NCI-H2196 (cell line): ENCODE results near the gene CAPN13.

ENCODE experiments used
- DNase-seq: peaks from one replicate; lab custom pipeline; 2025; ENCODE audit not compliant: unreplicated experiment; lab: John Stamatoyannopoulos, UW

The CAPN13 gene

DNA sequence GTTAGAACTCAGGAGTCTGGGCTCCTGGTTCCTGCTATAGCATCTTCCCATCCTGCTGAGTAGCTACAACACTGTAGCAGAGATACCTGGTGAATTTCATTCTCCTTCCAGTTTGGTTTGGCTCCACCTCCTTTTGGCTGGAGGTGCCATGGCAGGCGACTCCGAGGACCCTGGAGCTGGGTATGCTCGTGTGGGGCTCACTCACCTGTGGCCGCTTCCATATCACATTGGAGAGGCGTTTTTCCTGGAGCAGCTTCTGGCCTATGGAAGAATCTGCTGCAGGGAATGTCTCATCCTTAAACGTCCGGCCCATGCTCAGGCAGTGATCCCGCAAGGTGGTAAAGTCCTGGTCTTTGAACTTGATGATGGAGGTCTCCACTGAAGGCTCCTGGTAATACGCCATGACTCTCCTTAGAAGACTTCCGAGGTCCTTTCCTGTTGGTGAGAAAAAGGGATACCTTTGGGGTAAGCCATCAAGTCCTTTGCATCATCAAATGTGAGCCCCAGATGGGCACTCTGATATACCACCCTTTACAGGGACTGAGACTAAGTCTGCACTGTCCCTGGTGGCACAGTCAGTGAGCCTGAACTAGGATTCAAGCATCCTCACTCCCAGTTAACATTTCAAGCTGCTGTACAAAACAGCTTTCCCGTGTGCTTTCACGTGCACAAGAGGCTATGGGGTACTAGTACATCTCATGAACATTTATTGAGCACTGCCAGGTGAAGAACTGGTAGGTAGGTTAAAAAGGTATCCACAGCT, 20.1 kb downstream of the CAPN13 start:
- DNase-seq, result no peak

DNA sequence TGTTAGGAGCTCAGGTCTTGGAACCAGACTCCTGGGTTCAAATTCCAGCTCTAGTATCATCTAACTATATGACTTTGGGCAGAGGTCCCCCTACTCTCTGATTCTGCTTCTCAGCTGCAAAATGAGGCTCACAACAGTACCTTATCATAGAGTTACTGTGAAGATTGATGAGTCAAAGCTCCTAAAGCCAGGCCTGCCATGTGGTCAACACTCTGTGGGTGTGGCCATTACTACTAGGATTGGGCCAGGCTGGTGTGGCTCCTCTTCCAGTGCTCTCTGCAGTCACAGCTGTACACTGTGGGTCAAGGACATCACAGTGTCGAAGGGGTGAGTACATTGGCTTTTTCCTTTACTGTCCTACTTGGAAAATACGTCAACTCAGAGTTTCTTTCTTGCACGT, 22.6 kb downstream of the CAPN13 start:
- DNase-seq, result no peak

DNA sequence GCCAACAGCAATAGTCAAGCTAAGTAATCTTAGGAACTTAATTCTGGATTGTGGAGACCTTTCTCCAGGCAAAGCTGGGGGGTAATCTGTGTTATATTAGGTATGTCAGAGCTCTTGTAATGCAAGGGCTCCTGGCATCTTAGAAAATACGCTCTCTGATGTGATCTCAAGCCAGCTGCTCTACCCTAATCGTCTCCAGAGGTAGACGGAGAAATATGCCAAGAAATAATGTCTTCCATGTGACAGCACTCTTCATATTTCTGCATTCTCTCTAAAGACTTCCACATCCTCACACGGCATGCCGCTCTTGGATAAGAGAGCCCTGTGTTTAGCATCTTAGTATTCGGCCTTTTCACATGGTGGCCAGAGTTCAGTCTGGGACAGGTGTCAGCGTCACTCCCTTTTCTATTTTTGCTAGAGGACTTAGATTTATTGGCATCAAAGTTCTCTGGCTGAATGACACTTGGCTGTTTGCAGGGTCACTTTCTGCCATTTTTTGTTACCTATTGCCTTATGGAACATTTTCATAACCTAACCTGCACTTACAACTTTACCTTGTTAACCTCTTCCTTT, 25.2 kb downstream of the CAPN13 start:
- no peak for DNase-seq

DNA sequence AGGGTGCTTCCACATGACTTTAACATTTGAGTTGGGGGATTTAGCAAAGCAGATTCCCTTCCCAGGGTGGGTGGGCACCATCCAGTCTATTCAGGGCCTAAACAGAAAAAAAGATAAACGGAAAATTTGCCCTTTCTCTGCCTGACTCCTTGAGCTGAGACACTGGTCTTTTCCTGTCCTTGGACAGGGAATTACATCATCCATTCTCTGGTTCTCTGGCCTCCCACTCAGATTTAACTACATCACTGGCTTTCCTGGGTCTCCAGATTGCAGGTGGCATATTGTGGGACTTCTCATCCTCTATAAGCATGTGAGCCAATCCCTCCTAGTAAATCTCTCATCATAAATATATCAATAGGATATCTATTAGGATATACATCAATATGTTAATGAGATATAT, 25.8 kb downstream of the CAPN13 start:
- no peak for DNase-seq

DNA sequence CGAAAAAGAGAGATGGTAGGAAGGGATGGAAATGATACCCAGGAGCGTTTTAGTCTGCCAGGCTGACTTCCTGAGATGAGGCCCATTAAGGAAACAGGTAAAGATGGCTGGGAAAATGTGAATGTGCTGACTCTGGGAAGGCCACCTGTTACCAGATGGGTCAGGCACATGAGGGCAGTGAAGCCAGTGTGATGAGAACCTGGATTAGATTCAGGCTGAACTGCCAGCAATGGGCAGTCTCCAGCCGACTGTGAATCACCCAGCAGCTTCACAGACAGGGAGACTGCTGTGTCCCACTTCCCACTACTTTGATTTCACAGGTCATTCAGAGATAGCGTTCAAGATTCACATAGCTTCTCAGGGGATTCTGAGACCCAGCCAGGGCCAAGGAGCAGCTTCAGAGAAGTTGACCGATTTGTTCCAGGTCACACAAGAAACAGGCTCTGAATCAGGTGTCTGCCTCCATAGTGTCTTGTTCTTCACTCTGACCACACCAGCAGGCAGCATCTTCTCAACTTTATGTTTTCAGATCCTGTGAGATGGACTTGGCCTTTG, 26.4 kb downstream of the CAPN13 start:
- no peak for DNase-seq

DNA sequence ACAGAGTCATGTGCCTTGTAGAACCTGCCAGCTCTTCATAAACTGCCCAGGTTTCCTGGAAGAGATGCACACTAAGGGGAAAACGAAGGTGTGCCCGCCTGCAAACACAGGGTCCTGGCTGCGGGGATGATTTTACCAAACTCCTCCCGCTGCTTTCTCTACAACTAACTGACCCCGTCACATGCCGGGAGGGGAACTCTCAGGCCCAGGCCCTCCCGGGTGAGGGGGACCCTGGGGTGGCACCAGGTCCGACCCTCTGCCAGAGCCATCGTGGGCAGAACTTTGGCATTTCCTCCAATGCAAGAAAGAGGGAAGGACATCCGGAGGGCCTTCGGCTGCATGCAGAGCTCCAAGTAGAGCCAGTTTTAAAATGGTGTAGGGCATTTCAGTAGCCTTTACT, 28.6 kb downstream of the CAPN13 start:
- DNase-seq, result no peak

DNA sequence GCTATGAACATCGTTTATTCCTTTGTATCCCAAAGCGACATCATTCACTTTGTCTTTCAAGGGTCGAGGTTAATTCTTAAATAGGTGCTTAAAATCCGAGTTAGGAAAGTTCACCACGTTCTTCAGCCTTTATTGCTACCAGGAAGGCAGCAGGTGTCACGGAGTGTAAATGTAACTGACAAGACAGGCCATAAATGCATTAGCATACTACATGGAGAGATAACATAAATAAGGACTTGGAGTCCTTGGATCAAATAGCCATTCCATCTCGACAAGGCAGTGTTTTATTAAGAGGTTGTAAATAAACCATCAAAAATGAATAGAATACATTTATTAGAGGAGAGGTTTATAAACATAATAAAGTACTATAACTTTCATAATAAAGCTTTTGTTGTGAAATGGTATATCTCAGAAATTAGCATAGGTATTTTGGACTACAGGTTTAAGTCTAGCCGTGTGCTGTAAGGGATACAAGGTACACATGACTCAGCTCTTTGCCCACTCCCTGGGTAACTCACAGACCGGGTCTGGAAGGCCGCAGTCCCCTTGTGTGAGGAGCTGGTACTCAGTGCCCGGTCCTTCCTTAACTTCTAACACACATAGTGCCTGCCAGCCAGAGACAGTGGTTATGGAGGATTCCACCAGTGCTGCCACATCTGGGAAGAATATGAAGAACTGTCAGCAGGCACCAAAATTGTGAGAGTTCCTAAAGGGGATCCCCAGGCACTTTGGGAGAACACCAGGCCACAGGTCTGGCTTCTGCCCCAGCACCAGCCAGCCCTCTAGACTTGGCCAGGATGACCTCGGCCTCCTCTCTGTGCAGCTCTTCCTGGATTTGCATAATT, 29.4 kb downstream of the CAPN13 start:
- no peak for DNase-seq

DNA sequence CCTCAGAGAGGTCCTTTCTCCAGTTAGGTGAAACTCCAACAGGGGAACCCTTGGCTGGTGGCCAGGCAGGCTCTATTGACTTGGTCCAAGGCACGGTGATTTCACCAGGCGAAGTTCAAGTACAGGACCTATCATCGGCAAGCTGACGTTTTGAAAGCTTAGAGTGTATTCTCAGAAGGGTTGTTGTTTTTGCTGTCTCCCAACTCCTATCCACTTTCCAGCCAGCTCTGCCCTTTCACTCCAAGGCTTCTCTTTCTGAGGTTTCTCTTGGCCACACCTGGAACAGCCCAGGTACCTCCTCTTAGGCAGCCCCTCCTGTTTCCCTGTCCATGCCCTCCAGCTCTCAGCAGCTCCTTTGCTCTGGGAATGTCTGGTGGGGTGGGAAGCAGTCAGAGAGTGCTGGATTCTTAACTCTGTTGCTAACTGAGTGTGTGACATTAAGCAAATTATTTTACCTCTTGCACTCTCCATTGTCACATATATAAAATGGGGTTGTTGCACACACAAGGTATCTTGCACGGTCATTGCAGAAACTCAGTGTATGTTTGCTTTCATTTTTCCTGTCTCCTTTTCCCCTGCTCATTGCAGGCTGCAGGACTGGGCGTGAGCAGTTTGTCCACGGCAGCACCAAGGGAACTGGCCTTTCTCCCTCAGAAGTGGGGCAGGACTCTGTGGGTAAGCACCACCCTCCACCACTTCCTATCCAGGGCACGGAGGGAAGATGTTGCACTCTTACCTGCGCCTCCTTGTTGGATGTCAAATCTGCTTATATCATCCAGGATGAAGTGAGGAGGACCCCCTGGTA, 30.2 kb downstream of the CAPN13 start:
- no peak for DNase-seq

DNA sequence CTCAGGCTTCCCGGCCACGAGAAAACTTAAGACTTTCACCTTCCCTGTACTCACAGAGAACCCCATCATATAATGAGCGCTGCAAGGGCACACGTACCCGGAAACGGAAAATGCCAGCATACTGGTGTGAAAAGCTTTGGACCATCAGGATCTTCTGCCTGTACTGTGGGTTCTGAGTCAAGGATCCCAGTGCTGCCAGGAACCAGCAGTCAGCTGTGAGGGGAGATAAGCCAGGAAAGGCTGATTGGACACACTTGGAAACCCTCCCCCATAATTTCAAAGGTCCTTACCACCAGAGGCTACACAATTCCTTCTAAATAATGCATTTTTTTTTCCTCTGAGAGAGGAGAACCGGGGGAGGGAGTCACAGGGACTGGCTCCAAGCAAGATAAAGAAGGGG, 31.4 kb downstream of the CAPN13 start:
- no peak for DNase-seq

DNA sequence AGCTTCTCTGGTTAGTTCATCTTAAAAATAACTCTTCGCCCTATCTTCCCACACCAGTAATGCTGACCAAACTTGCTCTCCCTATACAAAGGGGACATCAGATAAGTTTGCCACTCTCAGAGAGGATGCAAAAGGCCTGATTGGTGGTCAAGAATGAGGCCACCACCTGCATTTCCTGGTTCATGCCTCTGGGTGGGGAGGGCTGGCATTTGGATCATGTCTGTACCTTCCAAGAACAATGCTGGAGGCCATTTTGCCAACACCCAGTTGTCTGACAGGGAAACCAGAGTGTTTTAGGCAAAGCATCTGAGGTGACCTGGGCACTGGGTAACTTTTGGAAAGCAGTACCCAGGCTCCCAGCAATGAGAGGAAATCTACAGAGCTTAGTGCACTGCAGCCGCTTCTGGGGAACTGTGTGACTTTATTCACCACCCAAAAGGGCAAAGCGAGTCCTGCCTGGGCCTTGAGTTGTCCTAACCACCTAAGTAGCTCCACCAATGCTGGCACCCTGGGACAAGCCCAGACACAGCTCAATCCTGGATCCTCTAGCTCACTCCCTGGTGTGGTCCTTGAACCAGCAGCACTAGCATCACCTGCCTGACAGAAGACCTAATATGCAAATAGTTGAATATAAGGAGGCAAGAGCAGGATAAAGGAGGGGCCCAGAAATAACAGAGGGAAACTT, 35.1 kb downstream of the CAPN13 start:
- DNase-seq, result no peak

DNA sequence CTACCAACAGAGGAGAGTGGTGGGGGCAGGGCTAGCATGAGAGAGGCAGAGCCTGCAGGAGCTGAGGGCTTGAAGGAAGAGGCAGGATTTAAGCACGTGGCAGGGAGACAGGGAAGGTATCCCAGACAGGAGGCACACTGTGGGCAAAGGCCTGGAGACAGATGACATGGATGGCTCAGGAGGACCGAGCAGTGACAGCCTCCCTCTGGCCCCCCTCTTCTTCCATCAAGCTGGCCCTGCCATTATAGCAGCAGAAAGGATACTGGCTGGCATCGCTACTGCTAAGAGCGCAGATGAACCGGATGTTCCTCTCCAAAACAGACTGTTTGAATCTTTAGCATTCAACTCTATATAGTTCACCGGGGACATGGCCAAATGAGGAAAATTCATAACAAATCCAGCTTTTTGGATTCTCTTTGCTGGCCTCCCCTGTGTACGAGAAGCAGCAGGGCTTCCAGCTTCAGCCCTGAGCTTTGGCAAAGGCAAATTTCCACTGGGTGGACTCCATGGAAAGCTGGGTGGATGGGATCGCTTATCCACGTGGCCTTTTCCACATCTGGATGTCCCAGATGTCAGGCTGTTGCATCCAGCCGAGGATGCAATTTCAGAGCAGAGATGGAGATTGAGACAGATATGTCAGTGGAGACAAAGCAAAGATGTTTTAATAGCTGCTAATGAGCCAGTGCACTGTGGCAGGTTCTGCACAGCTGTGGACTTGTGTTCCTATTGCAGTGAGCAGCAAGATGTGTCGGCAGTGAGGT, 36.2 kb downstream of the CAPN13 start:
- no peak for DNase-seq

DNA sequence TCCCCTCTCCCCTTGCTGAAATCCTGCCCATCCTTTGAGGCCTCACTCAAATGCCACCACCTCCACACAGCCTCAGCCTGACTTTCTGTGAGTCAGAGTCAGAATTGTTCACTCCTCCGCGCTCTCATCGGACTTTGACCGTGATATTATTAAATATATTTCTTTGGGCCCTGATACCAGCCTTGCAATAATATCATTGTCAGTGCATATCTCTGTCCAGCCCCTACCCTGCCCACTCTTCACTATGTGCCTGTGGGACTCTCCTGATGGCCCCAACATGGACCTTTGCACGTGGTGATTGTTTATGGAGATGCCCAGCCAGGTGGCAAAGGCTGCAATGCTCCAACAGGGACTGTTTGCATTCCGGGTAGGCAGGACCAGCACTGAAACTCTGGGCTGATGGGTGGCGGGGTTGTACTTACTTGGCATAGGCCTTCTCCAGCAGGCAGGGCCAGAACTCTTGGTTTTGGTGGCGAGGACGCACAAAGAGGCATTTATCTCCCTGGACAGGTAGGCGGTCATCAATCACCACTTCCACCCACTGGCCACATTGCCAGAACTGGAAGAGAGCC, 37.3 kb downstream of the CAPN13 start:
- no peak for DNase-seq

DNA sequence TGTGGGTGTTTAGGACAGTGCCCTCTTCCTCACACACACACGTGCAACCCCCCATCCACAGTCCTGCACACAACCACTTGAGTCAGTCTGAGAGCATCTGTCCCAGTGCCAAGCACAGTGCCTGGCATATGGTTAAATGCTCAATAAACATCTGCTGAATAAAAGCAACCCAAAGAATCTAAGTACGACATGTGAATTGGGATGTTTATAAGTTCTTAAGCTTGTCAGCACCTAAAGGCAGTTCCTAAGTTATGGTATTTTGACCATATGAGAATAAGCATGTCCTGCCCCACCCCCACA, 37.8 kb downstream of the CAPN13 start:
- no peak for DNase-seq

DNA sequence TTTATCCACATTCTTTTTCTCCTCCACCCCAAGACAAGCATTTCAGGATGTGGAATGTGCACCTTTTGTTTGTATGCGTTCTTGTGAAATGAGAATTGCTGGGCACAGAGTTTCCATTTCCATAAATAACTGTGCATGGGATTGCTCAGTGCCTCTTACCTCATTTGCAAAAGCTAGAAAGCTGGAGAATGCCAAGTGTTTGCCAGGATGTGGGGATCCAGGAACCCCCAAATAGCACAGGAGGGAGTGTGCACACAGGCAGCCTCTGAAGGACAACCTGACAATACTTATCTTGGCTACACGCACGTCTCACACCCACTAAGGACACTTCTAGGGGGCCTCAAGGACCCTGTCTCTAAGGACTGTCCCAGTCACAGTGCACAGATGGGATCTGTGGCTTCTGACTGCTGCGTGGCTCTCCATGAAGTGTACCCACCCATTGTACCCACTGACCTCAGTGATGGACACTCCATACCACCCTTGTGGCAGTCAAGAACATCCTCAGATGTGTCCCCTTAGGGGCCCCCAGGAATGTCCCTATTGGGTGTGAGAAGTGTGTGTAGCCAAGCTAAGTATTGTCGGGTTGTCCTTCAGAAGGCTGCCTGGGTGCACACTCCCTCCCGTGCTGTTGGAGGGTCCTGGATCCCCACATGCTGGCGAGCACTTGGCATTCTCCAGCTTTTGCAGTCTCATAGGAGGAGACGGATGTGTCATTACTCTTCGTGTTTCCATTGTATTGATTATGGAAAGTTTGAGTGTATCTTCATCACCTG, 38.4 kb downstream of the CAPN13 start:
- DNase-seq, result no peak

DNA sequence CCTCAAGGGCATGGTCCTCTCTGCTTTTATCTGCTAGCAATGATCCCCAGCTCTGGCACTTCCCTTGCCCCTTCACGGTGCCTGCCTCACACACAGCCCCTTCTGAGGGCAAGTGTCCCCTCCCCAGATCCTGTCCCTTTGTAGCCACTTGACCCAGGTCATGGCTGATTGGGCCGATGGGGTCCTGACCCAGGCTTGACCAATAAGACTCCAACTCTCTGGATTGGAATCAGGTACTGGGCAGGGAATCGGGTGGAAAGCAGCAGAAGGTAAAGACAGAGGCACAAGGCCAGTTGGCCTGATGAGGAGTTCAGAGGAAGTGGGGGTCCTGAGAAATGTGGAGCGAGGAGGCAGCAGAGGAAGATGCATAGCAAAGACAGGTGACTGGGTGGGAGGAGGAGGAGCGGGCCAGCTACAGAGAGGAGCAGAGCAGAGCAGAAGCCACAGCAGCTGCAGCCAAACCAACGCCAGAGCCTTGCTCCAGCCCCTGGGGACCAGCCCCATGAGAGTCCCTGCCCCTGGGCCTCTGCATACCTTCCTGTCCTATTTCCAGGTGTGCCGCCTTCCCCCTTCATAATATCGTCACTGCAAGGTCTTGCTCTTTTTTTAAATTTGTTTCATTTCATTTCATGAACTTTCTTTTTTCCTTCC, 39.1 kb downstream of the CAPN13 start:
- DNase-seq, result no peak

DNA sequence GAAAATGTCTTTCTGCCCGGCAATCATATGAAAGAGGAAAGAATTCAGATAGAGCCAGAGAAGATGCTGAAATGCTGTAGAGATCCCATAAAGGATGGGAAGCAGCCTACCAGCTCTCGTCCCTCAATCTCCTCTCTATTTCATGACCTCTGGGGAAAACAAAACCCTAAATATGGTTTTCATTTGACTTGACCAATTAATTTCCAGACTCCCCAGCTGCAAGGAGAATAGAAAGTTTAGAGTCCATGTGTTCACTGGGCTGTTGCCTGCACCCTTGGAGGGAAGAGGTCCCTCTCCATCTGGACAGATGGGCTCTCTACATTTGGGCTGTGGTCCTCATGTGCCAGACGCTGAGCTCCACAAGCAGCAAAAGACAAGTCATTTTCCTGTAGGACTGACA, 40.6 kb downstream of the CAPN13 start:
- DNase-seq, result no peak

DNA sequence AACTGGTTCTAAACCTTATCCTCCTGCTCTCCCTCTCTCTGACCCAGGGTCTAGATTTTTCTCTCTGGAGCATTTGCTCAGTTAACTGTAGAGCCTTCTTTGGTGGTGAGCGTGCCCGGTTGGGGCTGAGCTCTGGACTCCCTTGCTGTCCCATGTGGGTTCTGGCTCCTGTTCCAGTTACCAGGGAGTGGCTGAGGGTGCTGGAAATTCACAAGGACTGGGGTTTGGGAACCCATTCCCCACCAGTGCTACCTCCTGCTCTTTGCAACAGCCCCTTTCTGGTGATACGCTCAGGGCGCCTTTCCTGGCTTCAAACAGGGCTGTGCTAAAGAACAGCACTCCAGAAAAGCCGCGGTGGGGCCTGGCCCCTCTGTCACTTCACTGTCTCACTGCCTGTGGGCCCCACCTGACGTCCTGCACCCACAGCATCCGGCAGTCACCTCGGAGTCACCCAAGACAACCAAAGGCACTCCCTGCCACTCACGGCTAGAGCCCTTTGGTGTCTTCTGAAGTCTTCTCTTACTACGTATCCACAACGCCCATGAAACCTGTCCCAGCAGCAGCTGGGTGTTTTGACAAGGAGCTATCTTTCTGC, 41.3 kb downstream of the CAPN13 start:
- DNase-seq, result no peak

DNA sequence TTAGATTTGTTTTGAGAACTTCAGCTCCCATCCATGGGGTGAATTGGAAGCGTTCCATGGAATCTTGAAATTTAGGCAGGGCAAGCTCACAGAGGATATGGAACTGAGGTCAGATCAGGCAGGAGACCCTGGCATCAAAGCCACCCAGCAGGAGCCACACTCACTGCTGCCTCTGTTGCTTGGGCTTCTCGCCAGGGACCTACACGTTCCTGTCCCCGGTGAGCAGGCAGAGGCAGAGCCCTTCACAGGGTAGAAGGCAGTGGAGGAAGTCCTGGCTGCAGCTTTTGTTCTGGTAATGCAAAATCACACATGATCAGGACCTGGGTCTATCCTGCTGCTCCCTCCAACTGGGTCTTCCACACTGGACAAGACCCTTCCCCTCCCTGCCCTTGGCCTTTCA, 42.1 kb downstream of the CAPN13 start:
- DNase-seq, result no peak
